Thyroid gland (tissue), 4 donors: ENCODE results near the gene NR3C1. TPM values are rescaled to one million over a fixed set of nuclear protein-coding genes. Genes with fewer than 3 reads are reported as not detected.
"Not testable (repeated sequence)": the region's sequence is repeated elsewhere in the genome, so short reads cannot be mapped to it uniquely, and the experiment has no call there.

Experiments used
- DNase-seq, 2 donors: peaks; one replicate each; pipeline ENCODE4 v3.0.0-alpha.2; 2019
- H3K27ac ChIP-seq, 3 donors: fragments of 200-600 bp; sonication (generic); 1 replicate in 2 of 3; 2 replicates in 1 of 3; pipeline ENCODE4 v1.5.1; 2016 to 2019; ENCODE audit warnings: mild to moderate bottlenecking in 1 of 3, moderate library complexity in 1 of 3
- H3K27me3 ChIP-seq: fragments of 200-600 bp; sonication (generic); one replicate; pipeline ENCODE4 v1.5.1; 2019
- H3K36me3 ChIP-seq, 2 donors: fragments of 200-600 bp; sonication (generic); one replicate each; pipeline ENCODE4 v1.5.1; 2016 to 2019
- H3K4me1 ChIP-seq, 2 donors: fragments of 200-600 bp; sonication (generic); one replicate each; pipeline ENCODE4 v1.5.1; 2017 to 2019
- H3K4me3 ChIP-seq, 3 donors: fragments of 200-600 bp; sonication (generic); replicated peaks in 1 of 3; 1 replicate in 2 of 3; 2 replicates in 1 of 3; pipeline ENCODE4 v1.5.1; 2016; ENCODE audit warnings: mild to moderate bottlenecking in 1 of 3
- H3K9me3 ChIP-seq: fragments of 200-600 bp; sonication (generic); one replicate; pipeline ENCODE4 v1.5.1; 2017
- POLR2A ChIP-seq, 2 donors: fragments of 450-650 bp; IDR thresholded peaks; one replicate each; pipeline ENCODE4 v1.6.1; 2017; ENCODE audit warnings: antibody characterized with exemption in 2 of 2, mild to moderate bottlenecking in 2 of 2, moderate library complexity in 1 of 2
- WGBS, 2 donors: methylation state at CpG; one replicate each; pipeline ENCODE4 v1.1.5; 2017; 5-methylcytosine and 5-hydroxymethylcytosine counted together
- intact Hi-C: fragments of 100-400 bp; cut with DNase I; formaldehyde crosslinking; loops from one replicate; pipeline ENCODE4 v1.15.1; 2023
- total RNA-seq, 4 donors: library from RNA; depleted of rRNA; stranded (reverse); fragments of >200 nt; gene quantifications; one replicate each; pipeline ENCODE4 v1.2.3, GENCODE V29; 2016
- TF ChIP-seq, protein P1 (sequence below), 6 experiments: fragments of 200-600 bp in 3 of 6; fragments of 450-650 bp in 3 of 6; sonication (generic) in 3 of 6; IDR thresholded peaks; one replicate each; pipeline ENCODE4 v1.5.1; 2016 to 2019; ENCODE audit warnings: antibody characterized with exemption in 6 of 6, mild to moderate bottlenecking in 2 of 6, inconsistent platforms in 1 of 6, moderate library complexity in 1 of 6

The NR3C1 gene
- total RNA-seq, 4 donors from 2014 or later: 59.4 to 67.7 (median 65.3) TPM

DNA sequence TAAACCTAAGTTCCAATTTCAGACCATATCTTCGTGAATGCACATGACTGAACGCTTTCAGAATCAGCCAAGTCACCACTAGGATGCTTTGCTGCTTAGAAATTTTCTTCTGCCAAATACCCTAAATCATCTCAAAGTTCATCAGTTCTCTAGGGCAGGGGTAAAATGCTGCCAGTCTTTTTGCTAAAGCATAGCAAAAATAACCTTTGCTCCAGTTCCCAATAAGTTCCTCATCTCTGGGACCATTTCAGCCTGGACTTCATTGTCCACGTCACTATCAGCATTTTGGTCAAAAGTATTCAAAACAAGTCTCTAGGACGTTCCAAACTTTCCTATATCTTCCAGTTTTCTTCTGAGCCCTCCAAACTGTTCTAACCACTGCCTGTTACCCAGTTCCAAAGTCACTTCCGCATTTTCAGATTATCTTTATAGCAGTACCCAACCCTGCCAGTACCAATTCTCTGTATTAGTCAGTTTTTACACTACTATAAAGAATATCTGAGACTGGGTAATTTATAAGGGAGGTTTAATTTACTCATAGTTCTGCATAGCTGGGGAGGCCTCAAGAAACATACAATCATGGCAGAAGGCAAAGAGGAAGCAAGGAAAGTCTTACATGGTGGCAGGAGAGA is 74.8 kb downstream of the NR3C1 start:
- Histone ChIP-seq H3K27me3 (no peaks in the 10 kb centered on the region), H3K9me3 (no peaks in the 10 kb centered on the region), H3K4me3 (no peak overlapping the region), H3K27ac (no peak overlapping the region), H3K4me1 (peaks cover 5 to 7% of the 10 kb centered on the region in 2 donors), H3K36me3 (no peaks in the 10 kb centered on the region)
- DNase-seq: no peak
- intact Hi-C loops: no loop called here
- WGBS, 2 donors: 92% methylated on average over 5 of the region's 5 CpGs
- no peak for TF ChIP-seq POLR2A (IDR thresholded peaks at IDR 0.05)
- TF ChIP-seq, protein P1, sequence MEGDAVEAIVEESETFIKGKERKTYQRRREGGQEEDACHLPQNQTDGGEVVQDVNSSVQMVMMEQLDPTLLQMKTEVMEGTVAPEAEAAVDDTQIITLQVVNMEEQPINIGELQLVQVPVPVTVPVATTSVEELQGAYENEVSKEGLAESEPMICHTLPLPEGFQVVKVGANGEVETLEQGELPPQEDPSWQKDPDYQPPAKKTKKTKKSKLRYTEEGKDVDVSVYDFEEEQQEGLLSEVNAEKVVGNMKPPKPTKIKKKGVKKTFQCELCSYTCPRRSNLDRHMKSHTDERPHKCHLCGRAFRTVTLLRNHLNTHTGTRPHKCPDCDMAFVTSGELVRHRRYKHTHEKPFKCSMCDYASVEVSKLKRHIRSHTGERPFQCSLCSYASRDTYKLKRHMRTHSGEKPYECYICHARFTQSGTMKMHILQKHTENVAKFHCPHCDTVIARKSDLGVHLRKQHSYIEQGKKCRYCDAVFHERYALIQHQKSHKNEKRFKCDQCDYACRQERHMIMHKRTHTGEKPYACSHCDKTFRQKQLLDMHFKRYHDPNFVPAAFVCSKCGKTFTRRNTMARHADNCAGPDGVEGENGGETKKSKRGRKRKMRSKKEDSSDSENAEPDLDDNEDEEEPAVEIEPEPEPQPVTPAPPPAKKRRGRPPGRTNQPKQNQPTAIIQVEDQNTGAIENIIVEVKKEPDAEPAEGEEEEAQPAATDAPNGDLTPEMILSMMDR (IDR thresholded peaks at IDR 0.05): no peak

- H3K27ac ChIP-seq, H3K4me1 ChIP-seq, DNase-seq, H3K27me3 ChIP-seq, intact Hi-C loops, H3K36me3 ChIP-seq, H3K9me3 ChIP-seq, H3K4me3 ChIP-seq: not testable (repeated sequence)
- WGBS, 2 donors: 93 to 94% methylated on average over 4 of the region's 4 CpGs
These were observed 78.4 kb downstream of the NR3C1 start for GRCh38 chr5:143325086-143325485.

DNA sequence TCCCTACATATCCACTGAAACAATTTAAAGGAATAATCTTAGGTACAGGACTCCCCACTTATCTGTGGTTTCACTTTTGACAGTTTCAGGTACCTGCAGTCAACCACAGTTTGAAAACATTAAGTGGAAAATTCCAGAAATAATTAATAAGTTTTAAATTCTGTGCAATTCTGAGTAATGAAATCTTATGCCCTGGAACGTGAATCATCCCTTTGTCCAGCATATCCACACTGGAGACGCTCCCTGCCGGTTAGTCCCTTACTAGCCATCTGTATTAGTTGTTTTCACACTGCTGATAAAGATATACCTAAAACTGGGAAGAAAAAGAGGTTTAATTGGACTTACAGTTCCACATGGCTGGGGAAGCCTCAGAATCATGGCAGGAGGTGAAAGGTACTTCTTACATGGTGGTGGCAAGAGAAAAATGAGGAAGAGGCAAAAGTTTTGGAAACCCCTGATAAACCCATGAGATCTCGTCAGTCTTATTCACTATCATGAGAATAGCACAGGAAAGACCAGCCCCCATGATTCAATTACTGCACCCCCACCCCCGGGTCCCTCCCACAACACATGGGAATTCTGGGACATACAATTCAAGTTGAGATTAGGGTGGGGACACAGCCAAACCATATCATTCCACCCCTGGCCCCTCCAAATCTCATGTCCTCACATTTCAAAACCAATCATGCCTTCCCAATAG is 80.4 kb downstream of the NR3C1 start:
- 94 to 96% methylated on average over 5 of the region's 5 CpGs for WGBS, 2 donors
- intact Hi-C loops, DNase-seq, H3K27ac ChIP-seq, H3K27me3 ChIP-seq, H3K4me3 ChIP-seq, H3K9me3 ChIP-seq, H3K36me3 ChIP-seq, H3K4me1 ChIP-seq: not testable (repeated sequence)

- no peak overlapping the region for H3K27ac ChIP-seq
- H3K4me3 ChIP-seq: no peak overlapping the region
- no peaks in the 10 kb centered on the region for H3K9me3 ChIP-seq
- intact Hi-C loops: no loop called here
- H3K36me3 ChIP-seq: no peaks in the 10 kb centered on the region
- H3K27me3 ChIP-seq: no peaks in the 10 kb centered on the region
- peaks cover 10 to 18% of the 10 kb centered on the region in 2 donors for H3K4me1 ChIP-seq
- no peak for DNase-seq
- no peak for TF ChIP-seq POLR2A (IDR thresholded peaks at IDR 0.05)
- TF ChIP-seq, protein P1 (IDR thresholded peaks at IDR 0.05): no peak
- WGBS, 2 donors: 92 to 94% methylated on average over 1 of the region's 1 CpG
These were observed 81.3 kb downstream of the NR3C1 start for GRCh38 chr5:143322176-143322575.

GRCh38 chr5:143319437-143320227 is 83.9 kb downstream of the NR3C1 start:
- Histone ChIP-seq H3K4me3 (no peak overlapping the region), H3K4me1 (peaks cover 24 to 30% of the 10 kb centered on the region in 2 donors), H3K27me3 (no peaks in the 10 kb centered on the region), H3K36me3 (no peaks in the 10 kb centered on the region), H3K9me3 (no peaks in the 10 kb centered on the region), H3K27ac (no peak overlapping the region)
- TF ChIP-seq, protein P1 (IDR thresholded peaks at IDR 0.05): no peak
- TF ChIP-seq POLR2A (IDR thresholded peaks at IDR 0.05): no peak
- no peak for DNase-seq
- 72 to 82% methylated on average over 5 of the region's 5 CpGs for WGBS, 2 donors
- intact Hi-C loops: no loop called here

GRCh38 chr5:143318833-143319232 is 84.7 kb downstream of the NR3C1 start:
- intact Hi-C loops: no loop called here
- Histone ChIP-seq H3K4me1 (peaks cover 32 to 38% of the 10 kb centered on the region in 2 donors), H3K27ac (no peak overlapping the region), H3K9me3 (no peaks in the 10 kb centered on the region), H3K36me3 (no peaks in the 10 kb centered on the region), H3K27me3 (no peaks in the 10 kb centered on the region), H3K4me3 (no peak overlapping the region)
- TF ChIP-seq, protein P1 (IDR thresholded peaks at IDR 0.05): no peak
- no peak for TF ChIP-seq POLR2A (IDR thresholded peaks at IDR 0.05)
- DNase-seq: no peak
- WGBS, 2 donors: 90 to 95% methylated on average over 1 of the region's 1 CpG
